NCI-H2227 (cell line): ENCODE data around the gene PPP1R37.

ENCODE experiments used
- DNase-seq: peaks from one replicate; lab custom pipeline; 2025; ENCODE audit not compliant: unreplicated experiment; lab: John Stamatoyannopoulos, UW

The PPP1R37 gene

GRCh38 chr19:45070861-45071544 lies 22.0 kb upstream of the PPP1R37 start:
- no peak for DNase-seq

DNA sequence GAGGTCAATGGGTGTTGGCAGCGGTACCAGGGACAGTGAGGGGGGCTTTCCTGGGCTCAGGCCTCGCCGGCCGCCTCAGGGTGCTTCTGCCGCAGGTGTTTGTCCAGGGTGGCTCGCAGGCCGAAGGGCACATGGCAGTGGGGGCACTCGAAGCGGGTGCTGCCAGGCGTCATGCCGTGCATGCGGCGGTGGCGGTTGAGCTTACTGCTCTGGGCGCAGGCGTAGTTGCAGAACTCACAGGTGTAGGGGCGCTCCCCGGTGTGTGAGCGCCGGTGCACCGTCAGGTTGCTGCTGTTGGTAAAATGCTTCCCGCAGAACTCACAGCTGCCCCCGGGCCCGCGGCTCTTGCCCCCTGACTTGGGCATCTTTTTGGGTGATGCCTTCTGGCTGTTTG lies 21.4 kb upstream of the PPP1R37 start:
- DNase-seq: no peak

DNA sequence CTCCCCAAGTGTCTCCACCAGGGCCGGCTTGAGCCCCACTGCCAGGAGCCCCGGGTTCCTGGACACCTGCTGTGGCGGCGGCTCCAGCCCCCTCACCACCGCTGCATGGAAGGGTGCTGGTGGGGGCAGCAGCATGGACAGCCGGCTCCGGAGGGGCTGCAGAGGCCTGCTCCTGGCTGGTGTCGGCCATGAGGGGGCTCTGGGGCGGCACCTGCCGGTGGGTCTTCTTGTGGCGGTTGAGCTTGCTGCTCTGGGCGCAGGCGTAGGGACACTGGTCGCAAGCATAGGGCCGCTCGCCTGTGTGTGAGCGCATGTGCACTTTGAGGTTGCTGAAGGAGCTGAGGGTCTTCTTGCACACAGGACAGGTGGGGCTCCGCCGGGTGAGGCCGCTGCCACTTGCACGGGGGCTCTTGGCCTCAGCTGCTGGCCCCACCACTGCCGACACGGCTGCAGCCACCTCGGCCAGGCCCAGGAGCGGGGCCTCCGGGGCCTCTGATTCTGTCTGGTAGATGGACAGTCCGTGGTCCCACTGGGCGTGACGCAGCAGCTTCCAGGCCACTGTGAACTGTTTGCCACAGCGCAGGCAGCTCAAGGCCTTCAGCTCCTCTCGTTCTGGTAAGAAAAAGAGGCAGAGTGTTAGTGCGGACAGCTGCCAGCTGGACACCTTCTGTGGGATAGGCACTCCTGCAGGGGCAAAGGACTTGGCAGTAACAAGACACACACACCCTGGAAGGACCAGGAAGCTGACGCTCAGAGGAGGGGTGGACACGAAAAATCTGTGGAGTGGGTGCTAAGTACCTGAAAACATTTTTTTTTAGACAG lies 20.8 kb upstream of the PPP1R37 start:
- DNase-seq: no peak

DNA sequence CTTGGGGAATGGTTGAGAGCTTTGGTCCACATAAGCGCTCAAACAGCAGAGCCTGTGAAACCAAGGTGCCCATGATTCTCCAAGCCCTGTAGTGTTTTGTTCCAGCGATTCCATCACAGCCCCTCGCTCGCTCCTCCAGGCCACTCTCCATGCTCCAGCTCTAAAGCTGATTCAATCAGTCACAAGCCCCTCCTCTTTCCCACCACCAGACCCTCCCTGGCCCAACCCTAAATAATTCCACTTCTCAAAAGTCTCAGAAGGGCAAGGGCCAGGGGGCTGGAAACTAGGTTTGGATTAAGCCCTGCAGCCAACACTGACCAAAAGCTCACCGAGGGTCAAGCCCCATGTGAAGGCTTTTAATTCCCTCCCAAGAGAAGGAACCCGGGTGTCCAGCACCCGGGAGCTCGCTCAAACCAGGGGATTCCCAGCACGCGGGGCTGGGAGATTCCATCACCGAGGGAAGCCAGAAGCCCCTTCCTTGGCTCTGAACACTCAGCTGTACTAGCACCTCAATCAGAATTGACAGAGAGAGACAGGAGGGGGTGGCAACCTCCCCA lies 18.2 kb upstream of the PPP1R37 start:
- peak; percentile 36 for DNase-seq

- DNase-seq: peak; percentile 40
Observed at GRCh38 chr19:45075301-45076028, 17.5 kb upstream of the PPP1R37 start.

DNA sequence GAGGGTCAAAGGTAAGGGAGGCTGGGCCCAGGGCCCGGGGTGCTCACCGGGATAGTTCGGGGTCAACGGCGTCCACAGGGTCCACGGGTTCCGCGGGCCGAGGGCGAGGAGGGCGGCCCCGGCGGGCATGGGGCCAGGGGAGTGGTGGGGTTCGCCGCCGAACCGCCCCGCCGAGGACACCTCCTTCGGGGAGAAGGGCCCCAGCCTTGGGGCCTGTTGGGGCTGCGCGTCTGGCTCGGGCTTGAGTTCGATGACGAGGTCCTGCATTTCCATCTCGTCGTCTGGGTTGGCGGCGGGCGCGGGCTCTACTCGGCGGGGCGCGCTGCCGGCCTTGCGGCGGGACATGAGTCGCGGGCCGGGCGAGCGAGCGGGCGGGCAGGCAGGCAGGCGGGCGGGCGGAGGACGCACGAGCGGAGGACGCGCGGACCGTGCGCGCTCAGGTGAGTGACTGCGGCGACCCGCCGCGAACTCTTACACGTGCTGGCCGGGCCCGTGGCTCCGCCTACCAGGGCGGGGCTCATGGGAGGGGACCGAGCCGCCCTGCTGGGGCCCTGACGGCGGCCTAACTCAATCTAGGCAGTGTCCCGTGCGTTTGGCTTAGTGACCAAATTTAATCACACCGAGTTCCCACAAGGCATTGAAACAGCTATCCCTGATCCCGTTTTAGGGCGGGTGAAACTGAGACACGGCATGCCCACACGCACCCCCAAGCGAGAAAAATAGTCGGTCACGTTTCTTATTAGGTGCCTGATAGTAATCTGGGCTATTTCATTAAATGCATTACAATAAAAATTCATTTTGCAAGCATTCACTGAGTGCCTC lies 16.7 kb upstream of the PPP1R37 start, which contains the start of gene ZNF296:
Gene ZNF296 (minus strand): TSS at position 450 of the 822 bp plus-strand sequence. CDS start 105 bp downstream, at position 345.
- DNase-seq: peak; percentile 81

- no peak for DNase-seq
Observed at GRCh38 chr19:45076851-45077730, 15.9 kb upstream of the PPP1R37 start.

DNA sequence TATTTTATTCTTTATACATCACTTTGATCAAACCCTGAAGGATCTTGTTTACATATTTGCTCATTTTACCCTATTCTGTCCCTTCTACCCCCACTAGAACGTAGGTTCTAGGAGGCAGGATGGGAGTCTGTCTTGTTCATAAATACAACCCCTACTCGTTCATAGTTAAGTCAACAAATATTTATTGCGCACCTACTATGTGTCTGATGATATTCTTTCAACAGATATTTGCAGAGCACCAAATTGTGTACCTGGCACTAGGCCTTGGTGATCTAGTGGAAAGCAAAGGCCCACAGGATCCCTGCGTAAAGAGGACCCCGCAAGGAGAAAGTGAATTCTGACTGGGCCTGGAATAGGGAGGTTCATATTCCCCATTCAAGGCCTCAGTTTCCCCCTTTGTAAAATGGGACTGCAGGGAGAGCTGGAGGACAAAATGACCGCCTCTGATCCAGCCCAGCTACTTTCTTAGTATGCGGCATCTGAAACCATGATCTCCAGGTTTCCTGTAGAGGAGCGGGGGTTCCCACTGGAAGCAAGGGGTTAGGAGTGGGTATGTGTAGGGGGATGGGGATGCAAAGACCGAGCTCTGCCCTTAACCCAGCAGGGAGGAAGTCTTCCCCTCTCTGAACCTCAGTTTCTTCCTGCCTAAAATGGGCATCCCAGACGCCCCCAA lies 14.5 kb upstream of the PPP1R37 start:
- no peak for DNase-seq

DNA sequence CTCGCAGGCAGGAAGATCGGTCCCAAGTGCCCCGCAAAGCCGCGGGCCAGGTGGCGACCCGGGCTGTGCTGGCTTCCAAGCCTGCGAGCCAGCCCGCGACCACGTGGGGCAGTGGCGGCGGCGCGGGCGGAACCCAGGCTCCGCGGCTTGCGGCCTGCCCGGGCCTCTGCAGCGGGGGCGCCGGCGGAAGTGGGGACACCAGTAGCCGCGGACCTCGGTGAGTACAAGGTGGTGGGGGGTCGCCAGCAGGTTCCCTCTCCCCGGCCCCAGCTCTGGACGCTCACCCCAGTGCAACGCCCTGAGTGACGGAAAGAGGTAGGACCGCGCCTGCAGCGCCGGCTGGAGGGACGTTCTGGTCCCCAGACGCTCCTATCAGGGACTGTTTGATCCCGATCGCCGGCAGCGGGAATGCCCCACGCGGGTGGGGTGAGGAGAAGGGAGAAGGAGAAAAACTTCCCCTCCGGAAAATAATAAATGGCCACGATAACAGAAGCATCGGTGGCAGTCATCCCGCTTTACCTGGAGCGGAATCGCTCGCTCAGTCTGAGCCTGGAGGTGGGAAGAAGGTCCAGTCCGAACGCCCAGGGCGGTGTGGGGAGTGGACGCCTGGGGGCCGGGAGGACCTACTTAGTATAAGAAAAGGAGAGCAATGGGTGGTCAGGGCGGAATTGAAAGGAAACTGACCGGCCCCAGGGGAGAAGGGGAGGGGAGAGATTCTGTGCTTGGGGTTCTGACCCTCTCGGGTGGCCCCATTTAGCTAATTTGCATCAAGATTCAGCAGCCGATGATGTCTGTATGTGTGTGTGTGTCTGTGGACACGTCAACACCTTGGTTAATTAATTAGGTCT lies 13.7 kb upstream of the PPP1R37 start, which contains the start of gene GEMIN7:
Gene GEMIN7 (plus strand): TSS at position 198 of the 848 bp plus-strand sequence. CDS start 10,855 bp downstream, outside the sequence.
- DNase-seq: peak; percentile 82

DNA sequence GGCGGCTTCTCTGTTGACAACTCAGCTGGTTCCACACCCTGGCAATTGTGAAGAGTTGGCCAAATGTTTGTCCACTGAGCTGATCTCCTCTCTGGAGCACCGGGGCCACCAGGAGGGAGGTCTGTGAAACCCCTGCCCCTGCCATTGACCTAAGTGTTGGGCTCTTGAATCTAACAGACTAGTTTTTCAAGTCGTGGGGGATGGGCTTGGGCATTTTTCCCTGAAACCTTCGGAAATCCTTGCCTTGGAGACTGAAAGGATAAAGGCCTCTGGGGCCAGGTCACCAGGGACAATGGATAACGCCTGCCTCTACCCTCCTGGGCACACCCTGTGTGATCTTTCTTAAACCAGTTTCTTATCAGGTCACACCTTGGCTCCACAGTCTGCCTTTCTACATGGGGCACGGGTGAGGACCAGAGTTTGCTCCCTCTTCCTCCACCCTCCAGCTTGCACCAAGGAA lies 13.0 kb upstream of the PPP1R37 start:
- DNase-seq: no peak

DNA sequence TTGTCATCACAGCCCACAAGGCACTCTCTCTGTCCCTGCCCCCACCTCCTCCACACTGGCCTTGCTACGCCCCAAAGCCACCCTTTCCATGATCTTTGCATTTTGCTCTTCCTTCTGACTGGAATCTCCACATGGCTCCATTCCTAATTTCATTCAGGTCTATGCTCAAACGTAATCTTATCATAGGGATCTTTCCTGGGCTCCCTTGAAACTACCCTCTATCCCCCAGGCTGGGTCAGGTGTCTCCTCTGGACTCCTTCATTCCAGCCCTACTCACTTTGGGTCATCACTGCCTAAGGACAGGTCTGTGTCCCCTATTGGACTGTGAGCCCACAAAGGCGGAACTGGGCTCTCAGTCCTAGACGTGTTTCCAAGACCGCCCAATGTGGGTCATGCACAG lies 10.8 kb upstream of the PPP1R37 start:
- DNase-seq: no peak

DNA sequence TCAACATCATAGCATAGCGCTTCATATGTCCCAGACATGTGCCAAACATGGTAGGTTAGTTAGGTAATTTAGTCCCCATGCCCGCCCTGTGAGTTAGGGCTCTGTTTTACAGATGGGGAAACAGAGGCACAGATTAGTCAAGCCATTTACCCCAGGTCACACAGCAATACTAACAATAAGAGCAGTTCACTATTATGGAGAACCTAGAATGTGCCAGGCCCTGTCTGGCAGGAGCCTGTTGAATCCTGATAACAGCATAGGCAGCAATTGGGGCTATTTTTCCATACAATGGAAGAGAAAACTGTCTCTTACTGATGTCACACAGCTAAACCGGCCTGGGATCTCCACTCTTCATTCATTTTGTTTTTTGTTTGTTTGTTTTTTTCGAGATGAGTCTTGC lies 6.5 kb upstream of the PPP1R37 start:
- DNase-seq: no peak

DNA sequence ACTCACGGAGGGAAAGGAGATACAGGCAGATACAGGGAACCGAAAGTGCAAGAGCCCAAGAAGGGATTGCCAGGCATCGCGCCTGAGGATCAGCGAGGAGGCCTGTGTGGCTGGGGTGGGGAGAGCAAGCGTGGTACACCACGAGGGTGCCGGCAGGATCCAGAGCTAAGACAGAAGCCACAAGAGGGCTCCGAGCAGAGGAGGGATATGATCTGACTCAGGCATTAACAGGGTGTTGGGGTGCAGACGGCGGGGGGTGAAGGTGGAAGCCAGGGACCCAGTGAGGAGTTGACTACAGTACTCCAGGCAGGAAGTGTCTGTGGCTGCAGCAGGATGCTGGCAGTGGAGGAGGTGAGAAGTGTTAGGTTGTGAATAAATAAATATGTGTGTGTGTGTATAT lies 5.4 kb upstream of the PPP1R37 start:
- DNase-seq: no peak

DNA sequence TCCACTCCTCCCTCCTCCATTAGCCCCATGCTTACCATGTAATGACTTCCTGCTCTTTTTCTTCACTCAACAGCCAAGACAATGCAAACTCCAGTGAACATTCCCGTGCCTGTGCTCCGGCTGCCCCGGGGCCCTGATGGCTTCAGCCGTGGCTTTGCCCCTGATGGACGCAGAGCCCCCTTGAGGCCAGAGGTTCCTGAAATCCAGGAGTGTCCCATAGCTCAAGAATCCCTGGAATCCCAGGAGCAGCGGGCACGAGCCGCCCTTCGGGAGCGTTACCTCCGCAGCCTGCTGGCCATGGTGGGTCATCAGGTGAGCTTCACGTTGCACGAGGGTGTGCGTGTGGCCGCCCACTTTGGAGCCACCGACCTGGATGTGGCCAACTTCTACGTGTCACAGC lies 2.9 kb upstream of the PPP1R37 start:
- DNase-seq: no peak

DNA sequence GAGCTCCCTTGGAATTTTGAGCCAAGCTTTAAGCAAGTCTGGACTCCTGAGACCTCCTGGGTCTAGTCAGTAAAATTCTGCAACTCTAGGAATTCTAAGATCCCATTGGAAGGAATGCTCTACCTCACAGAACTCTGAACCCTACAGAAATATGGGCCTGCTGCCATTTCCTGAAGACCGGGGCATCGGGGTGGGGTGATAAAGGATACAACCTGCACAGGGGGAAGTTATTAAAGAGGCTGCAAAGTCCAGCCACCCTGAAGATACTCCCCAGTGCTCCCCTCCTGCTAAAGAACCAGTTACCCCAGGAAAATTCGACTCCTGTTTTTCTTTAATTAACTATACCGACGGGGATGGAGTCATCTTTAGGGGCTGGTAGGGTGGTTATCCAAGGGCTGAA lies 2.4 kb upstream of the PPP1R37 start:
- DNase-seq: no peak

DNA sequence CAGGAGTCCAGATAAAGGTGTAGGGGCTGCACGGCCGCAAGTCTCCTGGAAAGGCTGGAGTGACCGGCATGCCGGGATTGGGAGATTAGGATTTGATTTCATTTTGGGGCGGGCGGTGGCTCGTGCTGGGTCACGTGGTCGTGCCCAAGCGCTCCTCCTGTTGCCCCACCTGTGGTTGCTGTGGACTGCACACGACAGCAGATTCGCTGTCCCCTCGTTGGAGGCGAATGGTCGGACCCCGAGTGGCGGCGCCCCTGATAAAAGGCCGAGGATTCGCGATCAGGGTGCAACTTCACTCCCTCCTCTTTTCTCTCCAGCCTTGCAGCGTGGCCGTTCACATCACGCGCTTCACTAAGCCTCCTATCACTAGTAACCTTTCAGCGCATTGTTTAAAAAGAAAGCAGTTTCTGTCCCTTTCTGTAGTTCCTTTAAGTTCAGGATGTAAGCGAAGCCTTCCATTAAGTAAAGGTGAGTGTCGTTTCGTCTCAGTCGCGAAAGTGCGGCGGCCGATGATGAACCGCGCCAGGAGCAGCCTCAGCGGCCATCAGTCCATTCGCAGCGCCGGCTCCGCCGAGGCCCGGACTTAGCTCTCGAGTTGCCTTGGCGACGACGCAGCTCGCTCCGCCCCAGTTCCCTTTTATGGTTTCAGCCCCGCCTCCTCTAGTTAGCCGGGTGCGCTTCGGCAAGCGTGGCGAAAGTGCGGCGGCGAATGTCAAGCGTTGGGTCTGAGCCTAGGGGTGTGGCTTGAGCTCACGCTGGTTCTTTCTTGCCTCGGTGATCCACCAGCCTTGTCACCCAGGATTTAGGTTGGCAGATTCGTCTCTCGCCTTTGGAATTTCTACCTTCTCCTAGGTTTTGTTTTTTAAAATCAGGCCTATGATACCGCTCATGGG lies 1.7 kb upstream of the PPP1R37 start:
- peak; percentile 98 for DNase-seq

DNA sequence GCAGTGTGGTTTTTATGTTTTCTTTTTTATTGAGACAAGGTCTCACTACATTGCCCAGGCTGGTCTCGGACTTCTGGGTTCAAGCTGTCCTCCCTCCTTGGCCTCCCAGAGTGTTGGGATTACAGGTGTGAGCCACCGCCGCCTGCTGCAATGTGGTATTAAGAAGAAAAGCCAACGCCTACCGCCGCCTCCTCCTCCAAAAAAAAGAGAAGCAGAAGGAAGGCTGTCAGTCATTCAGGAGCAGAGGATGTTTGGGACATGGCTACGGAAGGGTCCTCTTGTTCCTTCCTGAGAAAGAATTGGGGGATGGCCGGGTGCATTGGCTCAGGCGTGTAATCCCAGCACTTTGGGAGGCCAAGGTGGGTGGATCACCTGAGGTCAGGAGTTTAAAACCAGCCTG lies 1.2 kb downstream of the PPP1R37 start:
- DNase-seq: no peak
